ENCODE results near the gene LATS1. TPM values are rescaled to one million over a fixed set of nuclear protein-coding genes. Genes with fewer than 3 reads are reported as not detected.

The LATS1 gene
- total and polyA plus RNA-seq, 3 donors from 2014 or later = 17.4 to 38.7 (median 35.0) TPM

- 86 to 89% methylated on average over 1 of the region's 1 CpG for WGBS, 2 donors
Measured at GRCh38 chr6:149734915-149735314, 17.0 kb upstream of the LATS1 start.

GRCh38 chr6:149733089-149733720 lies 15.3 kb upstream of the LATS1 start:
- intact Hi-C loops (cut with DNase I; ENCODE audit: low total_unique reads) = loop anchor here (10.0 kb wide), 1 partner anchor 192 kb away; the partner anchor contains the start of gene RAET1G
- no peak overlapping the region for H3K4me3 ChIP-seq
- H3K36me3 ChIP-seq (ENCODE audit: low read depth, missing control alignments) = no peaks in the 10 kb centered on the region
- H3K4me1 ChIP-seq = no peaks in the 10 kb centered on the region
- H3K27me3 ChIP-seq = no peaks in the 10 kb centered on the region
- 91 to 100% methylated on average over 2 of the region's 2 CpGs for WGBS, 2 donors
- no peak for DNase-seq
- no peak for TF ChIP-seq POLR2A (IDR thresholded peaks at IDR 0.05)
- no peak for TF ChIP-seq CTCF (IDR thresholded peaks at IDR 0.05)
- no peaks in the 10 kb centered on the region for H3K9me3 ChIP-seq
- H3K27ac ChIP-seq = no peak overlapping the region

More at GRCh38 chr6:149734915-149735314, 17.0 kb upstream of the LATS1 start:
- H3K4me3 ChIP-seq = no peak overlapping the region
- DNase-seq = no peak
- TF ChIP-seq CTCF (IDR thresholded peaks at IDR 0.05) = no peak
- TF ChIP-seq POLR2A (IDR thresholded peaks at IDR 0.05) = no peak
- no peak overlapping the region for H3K27ac ChIP-seq
- H3K36me3 ChIP-seq (ENCODE audit: low read depth, missing control alignments) = no peaks in the 10 kb centered on the region
- H3K4me1 ChIP-seq = no peaks in the 10 kb centered on the region
- intact Hi-C loops (cut with DNase I; ENCODE audit: low total_unique reads) = loop anchor here (10.0 kb wide), 1 partner anchor 190 kb away; the partner anchor contains the start of gene RAET1G
- no peaks in the 10 kb centered on the region for H3K27me3 ChIP-seq
- H3K9me3 ChIP-seq = no peaks in the 10 kb centered on the region

GRCh38 chr6:149729824-149730223 lies 11.9 kb upstream of the LATS1 start:
- no peaks in the 10 kb centered on the region for H3K9me3 ChIP-seq
- TF ChIP-seq CTCF (IDR thresholded peaks at IDR 0.05) (no peak), POLR2A (IDR thresholded peaks at IDR 0.05) (no peak)
- 81 to 91% methylated on average over 8 of the region's 8 CpGs for WGBS, 2 donors
- H3K4me1 ChIP-seq = no peaks in the 10 kb centered on the region
- DNase-seq = no peak
- intact Hi-C loops (cut with DNase I; ENCODE audit: low total_unique reads) = loop anchor here (10.0 kb wide), 1 partner anchor 195 kb away; the partner anchor contains the start of gene RAET1G
- H3K4me3 ChIP-seq = no peak overlapping the region
- no peaks in the 10 kb centered on the region for H3K27me3 ChIP-seq
- no peak overlapping the region for H3K27ac ChIP-seq
- H3K36me3 ChIP-seq (ENCODE audit: low read depth, missing control alignments) = no peaks in the 10 kb centered on the region

- no peak overlapping the region for H3K4me3 ChIP-seq
Measured at GRCh38 chr6:149728499-149729234, 10.8 kb upstream of the LATS1 start.

More at GRCh38 chr6:149728499-149729234, 10.8 kb upstream of the LATS1 start:
- 73 to 82% methylated on average over 5 of the region's 5 CpGs for WGBS, 2 donors
- Histone ChIP-seq H3K27ac (peak overlapping the region in 1 of 2 donors; percentile 0), H3K4me1 (no peaks in the 10 kb centered on the region), H3K36me3 (ENCODE audit: low read depth, missing control alignments) (no peaks in the 10 kb centered on the region), H3K27me3 (no peaks in the 10 kb centered on the region), H3K9me3 (no peaks in the 10 kb centered on the region)
- TF ChIP-seq CTCF (IDR thresholded peaks at IDR 0.05) = no peak
- TF ChIP-seq POLR2A (IDR thresholded peaks at IDR 0.05) = no peak
- intact Hi-C loops (cut with DNase I; ENCODE audit: low total_unique reads) = no loop called here
- no peak for DNase-seq

Data from testis (tissue), 3 donors.